Muscle layer of colon (tissue), 2 donors: Measurements from ENCODE around the gene GLI2.

Source experiments
- H3K27ac ChIP-seq: one replicate; pipeline ENCODE4 v1.7.0; 2013; ENCODE audit warnings: low read depth, mild to moderate bottlenecking, low read length, moderate library complexity
- H3K27me3 ChIP-seq, 2 donors: one replicate each; pipeline ENCODE4 v1.7.0; 2013; ENCODE audit warnings: low read length in 2 of 2, mild to moderate bottlenecking in 2 of 2; ENCODE audit not compliant: insufficient read depth in 2 of 2, control insufficient read depth in 1 of 2
- H3K36me3 ChIP-seq: one replicate; pipeline ENCODE4 v1.7.0; 2013; ENCODE audit warnings: mild to moderate bottlenecking, low read length; ENCODE audit not compliant: insufficient read depth
- H3K4me1 ChIP-seq: one replicate; pipeline ENCODE4 v1.7.0; 2013; ENCODE audit warnings: mild to moderate bottlenecking, low read length; ENCODE audit not compliant: insufficient read depth
- H3K4me3 ChIP-seq, 2 donors: one replicate each; pipeline ENCODE4 v1.7.0; 2013; ENCODE audit warnings: low read length in 2 of 2, low read depth in 1 of 2, mild to moderate bottlenecking in 1 of 2, moderate library complexity in 1 of 2
- H3K9ac ChIP-seq: one replicate; pipeline ENCODE4 v1.7.0; 2013; ENCODE audit warnings: low read length
- H3K9me3 ChIP-seq: one replicate; pipeline ENCODE4 v1.7.0; 2013; ENCODE audit warnings: mild to moderate bottlenecking, low read length
- donor health status: abdominal sarcoma.
- donor health status: Adenocarcinoma of cecum.

Gene GLI2

GRCh38 chr2:120715353-120715752, 20.3 kb upstream of the GLI2 start:
- Histone ChIP-seq H3K9me3 (no peaks in the 10 kb centered on the region), H3K27me3 (no peaks in the 10 kb centered on the region), H3K27ac (no peak overlapping the region), H3K4me3 (no peak overlapping the region), H3K9ac (no peak overlapping the region), H3K36me3 (no peaks in the 10 kb centered on the region), H3K4me1 (no peaks in the 10 kb centered on the region)

GRCh38 chr2:120715941-120716340, 19.7 kb upstream of the GLI2 start:
- no peaks in the 10 kb centered on the region for H3K9me3 ChIP-seq
- H3K27me3 ChIP-seq, result no peaks in the 10 kb centered on the region
- H3K27ac ChIP-seq, result no peak overlapping the region
- H3K36me3 ChIP-seq, result no peaks in the 10 kb centered on the region
- no peak overlapping the region for H3K9ac ChIP-seq
- no peaks in the 10 kb centered on the region for H3K4me1 ChIP-seq
- no peak overlapping the region for H3K4me3 ChIP-seq

GRCh38 chr2:120716641-120717585, 18.8 kb upstream of the GLI2 start:
- Histone ChIP-seq H3K9ac (no peak overlapping the region), H3K4me1 (no peaks in the 10 kb centered on the region), H3K36me3 (no peaks in the 10 kb centered on the region), H3K27ac (no peak overlapping the region), H3K4me3 (no peak overlapping the region), H3K9me3 (no peaks in the 10 kb centered on the region), H3K27me3 (no peaks in the 10 kb centered on the region)

DNA sequence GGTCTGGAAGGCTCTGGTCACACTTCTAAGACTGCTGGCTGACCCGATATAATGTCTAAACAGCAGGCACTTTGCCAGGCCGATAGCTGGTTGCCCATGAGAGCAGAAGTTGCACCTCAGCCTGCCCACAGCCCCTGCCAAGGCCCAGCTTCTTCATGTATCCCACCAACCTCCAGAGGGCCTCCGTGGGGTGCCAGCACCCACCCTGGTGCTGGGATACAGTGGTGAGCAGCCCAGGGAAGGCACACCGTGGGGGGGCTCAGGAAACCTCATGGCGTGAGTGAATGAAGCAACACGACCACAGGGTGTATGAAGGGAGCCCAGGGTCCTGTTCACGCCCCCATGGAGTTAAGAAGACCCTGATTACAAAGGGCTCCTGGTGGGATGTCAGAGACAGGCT, 16.2 kb upstream of the GLI2 start:
- H3K36me3 ChIP-seq, result no peaks in the 10 kb centered on the region
- H3K4me3 ChIP-seq, result no peak overlapping the region
- H3K27ac ChIP-seq, result no peak overlapping the region
- no peaks in the 10 kb centered on the region for H3K9me3 ChIP-seq
- H3K9ac ChIP-seq, result no peak overlapping the region
- H3K27me3 ChIP-seq, result no peaks in the 10 kb centered on the region
- H3K4me1 ChIP-seq, result no peaks in the 10 kb centered on the region

GRCh38 chr2:120720231-120720630, 15.4 kb upstream of the GLI2 start:
- Histone ChIP-seq H3K9ac (no peak overlapping the region), H3K4me3 (no peak overlapping the region), H3K9me3 (no peaks in the 10 kb centered on the region), H3K36me3 (no peaks in the 10 kb centered on the region), H3K4me1 (no peaks in the 10 kb centered on the region), H3K27me3 (no peaks in the 10 kb centered on the region), H3K27ac (no peak overlapping the region)

- Histone ChIP-seq H3K27me3 (no peaks in the 10 kb centered on the region), H3K4me1 (no peaks in the 10 kb centered on the region), H3K4me3 (no peak overlapping the region), H3K9ac (no peak overlapping the region), H3K36me3 (no peaks in the 10 kb centered on the region), H3K27ac (no peak overlapping the region), H3K9me3 (no peaks in the 10 kb centered on the region)
These were observed 14.8 kb upstream of the GLI2 start for GRCh38 chr2:120720746-120721375.

GRCh38 chr2:120722246-120722567, 13.5 kb upstream of the GLI2 start:
- Histone ChIP-seq H3K27me3 (no peaks in the 10 kb centered on the region), H3K27ac (no peak overlapping the region), H3K4me1 (no peaks in the 10 kb centered on the region), H3K36me3 (no peaks in the 10 kb centered on the region), H3K9ac (no peak overlapping the region), H3K4me3 (no peak overlapping the region), H3K9me3 (no peaks in the 10 kb centered on the region)

DNA sequence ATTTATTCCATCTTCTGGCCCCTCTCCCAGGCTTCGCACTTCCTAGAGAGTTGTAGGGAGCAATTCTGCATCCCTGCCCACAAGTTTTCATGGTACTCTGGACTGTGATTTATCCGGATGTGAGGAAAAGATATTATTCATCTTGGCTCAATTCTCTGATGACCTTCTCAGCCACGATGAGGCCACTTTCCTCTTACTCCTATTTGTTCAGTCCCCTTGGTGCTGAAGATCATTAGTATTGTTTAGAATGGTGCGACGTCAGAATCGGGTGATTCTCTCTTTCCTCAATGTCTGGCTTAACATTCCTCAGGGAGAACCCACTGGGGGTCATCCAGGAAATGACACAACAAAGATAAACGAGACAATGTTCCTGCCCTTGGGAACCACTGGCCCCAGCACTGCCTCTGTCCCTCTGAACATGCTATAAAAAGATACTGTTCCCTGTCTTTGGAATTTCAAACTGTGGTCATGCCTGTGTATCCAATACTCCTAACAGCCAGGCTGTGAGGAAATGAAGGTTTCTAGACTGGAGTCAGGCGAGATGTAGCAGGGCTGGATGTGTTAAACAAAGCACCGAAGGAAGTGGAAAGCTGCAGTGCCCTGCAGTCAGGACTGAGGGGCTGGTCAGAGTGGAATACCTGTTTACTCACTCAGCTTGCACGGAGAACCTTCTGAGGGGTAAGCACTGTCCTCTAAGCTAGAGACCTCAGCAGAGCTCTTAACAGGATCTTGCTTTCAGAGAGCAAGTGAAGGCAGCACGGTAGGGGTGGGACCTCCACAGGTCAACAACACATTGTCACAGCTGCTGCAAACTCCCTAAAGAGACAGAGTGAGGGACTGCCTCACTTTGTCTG, 12.9 kb upstream of the GLI2 start:
- H3K9ac ChIP-seq, result no peak overlapping the region
- no peaks in the 10 kb centered on the region for H3K27me3 ChIP-seq
- no peak overlapping the region for H3K4me3 ChIP-seq
- no peaks in the 10 kb centered on the region for H3K9me3 ChIP-seq
- H3K27ac ChIP-seq, result no peak overlapping the region
- H3K36me3 ChIP-seq, result no peaks in the 10 kb centered on the region
- no peaks in the 10 kb centered on the region for H3K4me1 ChIP-seq

GRCh38 chr2:120726245-120726644, 9.4 kb upstream of the GLI2 start:
- Histone ChIP-seq H3K36me3 (no peaks in the 10 kb centered on the region), H3K4me3 (no peak overlapping the region), H3K4me1 (no peaks in the 10 kb centered on the region)

GRCh38 chr2:120729406-120730399, 6.0 kb upstream of the GLI2 start:
- H3K4me3 ChIP-seq, result no peak overlapping the region
- no peaks in the 10 kb centered on the region for H3K27me3 ChIP-seq
- no peak overlapping the region for H3K9ac ChIP-seq
- peaks cover 17% of the 10 kb centered on the region for H3K4me1 ChIP-seq
- no peaks in the 10 kb centered on the region for H3K9me3 ChIP-seq
- no peak overlapping the region for H3K27ac ChIP-seq
- no peaks in the 10 kb centered on the region for H3K36me3 ChIP-seq

More at GRCh38 chr2:120726245-120726644, 9.4 kb upstream of the GLI2 start:
- H3K27me3 ChIP-seq, result no peaks in the 10 kb centered on the region
- no peak overlapping the region for H3K27ac ChIP-seq
- no peaks in the 10 kb centered on the region for H3K9me3 ChIP-seq
- H3K9ac ChIP-seq, result no peak overlapping the region
